ENCODE measurements around the gene GAS6. TPM values are rescaled to one million over a fixed set of nuclear protein-coding genes. Genes with fewer than 3 reads are reported as not detected.

Gene GAS6
- total RNA-seq, 1 experiment from 2014 or later, result 49.4 TPM

DNA sequence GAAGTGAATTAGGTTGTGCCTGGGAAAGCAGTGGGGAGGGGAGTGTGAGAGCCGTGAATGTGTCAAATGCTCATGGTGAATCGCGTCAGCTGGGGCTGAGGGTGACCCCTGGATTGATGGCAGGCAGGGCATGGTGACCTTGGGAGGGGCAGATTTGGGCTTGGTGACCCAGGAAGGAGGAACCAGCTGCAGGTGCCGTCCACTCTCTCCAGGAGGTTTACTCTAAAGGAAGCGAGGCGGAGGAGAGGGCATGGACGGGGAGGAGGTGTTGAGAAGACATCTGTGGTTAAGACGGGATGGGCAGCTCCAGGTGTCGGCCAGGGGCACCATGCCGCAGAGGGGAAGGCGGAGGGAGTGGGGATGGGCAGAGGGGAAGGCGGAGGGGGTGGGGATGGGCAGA is 76.2 kb downstream of the GAS6 start:
- Histone ChIP-seq H3K9me2 (ENCODE audit: insufficient read depth) (no peaks in the 10 kb centered on the region), H3K36me3 (ENCODE audit: control insufficient read depth in 1 of 2, insufficient read depth in 2 of 2, low read length in 2 of 2) (no peaks in the 10 kb centered on the region), H3K27ac (ENCODE audit: low read depth, low read length) (no peak overlapping the region), H3K9ac (ENCODE audit: low read length) (no peak overlapping the region), H4K20me1 (ENCODE audit: insufficient read depth) (no peaks in the 10 kb centered on the region), H3K4me1 (ENCODE audit: control insufficient read depth in 1 of 2, insufficient read depth in 2 of 2, low read length in 2 of 2) (peaks cover 12 to 16% of the 10 kb centered on the region in 2 experiments), H3K4me2 (ENCODE audit: low read length) (no peak overlapping the region), H2AFZ (ENCODE audit: low read depth, low read length, poor library complexity, severe bottlenecking) (no peak overlapping the region), H3K9me3 (ENCODE audit: control insufficient read depth in 1 of 2, insufficient read depth in 1 of 2, low read depth in 1 of 2, low read length in 2 of 2) (no peaks in the 10 kb centered on the region), H3K79me2 (ENCODE audit: insufficient read depth, low read length) (no peaks in the 10 kb centered on the region), H3K4me3 (replicated peaks in 1 of 2; ENCODE audit: low read depth in 1 of 2, low read length in 2 of 2) (no peak overlapping the region), H3K27me3 (ENCODE audit: insufficient read depth, low read length) (no peaks in the 10 kb centered on the region)
- no peak for DNase-seq (ENCODE audit: low read depth, low spot score)
- no peak for TF ChIP-seq RAD21 (IDR thresholded peaks at IDR 0.05; ENCODE audit: low read depth)
- TF ChIP-seq EGR1 (IDR thresholded peaks at IDR 0.05; ENCODE audit: low read depth), result no peak
- TF ChIP-seq TCF7L2 (IDR thresholded peaks at IDR 0.05; ENCODE audit: borderline replicate concordance, extremely low read depth, insufficient read depth, insufficient read length), result no peak
- TF ChIP-seq, protein P1, sequence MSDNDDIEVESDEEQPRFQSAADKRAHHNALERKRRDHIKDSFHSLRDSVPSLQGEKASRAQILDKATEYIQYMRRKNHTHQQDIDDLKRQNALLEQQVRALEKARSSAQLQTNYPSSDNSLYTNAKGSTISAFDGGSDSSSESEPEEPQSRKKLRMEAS (IDR thresholded peaks at IDR 0.05), result no peak
- no peak for TF ChIP-seq JUND (IDR thresholded peaks at IDR 0.05)
- no peak for TF ChIP-seq ELF1 (IDR thresholded peaks at IDR 0.05; ENCODE audit: borderline replicate concordance, low read depth)
- TF ChIP-seq EZH2phosphoT487 (IDR thresholded peaks at IDR 0.05; ENCODE audit: borderline replicate concordance), result no peak
- TF ChIP-seq SP1 (IDR thresholded peaks at IDR 0.05; ENCODE audit: low read depth), result no peak
- TF ChIP-seq ZFX (IDR thresholded peaks at IDR 0.05), result no peak
- no peak for TF ChIP-seq SRF (IDR thresholded peaks at IDR 0.05; ENCODE audit: low read depth)
- TF ChIP-seq, protein P2, sequence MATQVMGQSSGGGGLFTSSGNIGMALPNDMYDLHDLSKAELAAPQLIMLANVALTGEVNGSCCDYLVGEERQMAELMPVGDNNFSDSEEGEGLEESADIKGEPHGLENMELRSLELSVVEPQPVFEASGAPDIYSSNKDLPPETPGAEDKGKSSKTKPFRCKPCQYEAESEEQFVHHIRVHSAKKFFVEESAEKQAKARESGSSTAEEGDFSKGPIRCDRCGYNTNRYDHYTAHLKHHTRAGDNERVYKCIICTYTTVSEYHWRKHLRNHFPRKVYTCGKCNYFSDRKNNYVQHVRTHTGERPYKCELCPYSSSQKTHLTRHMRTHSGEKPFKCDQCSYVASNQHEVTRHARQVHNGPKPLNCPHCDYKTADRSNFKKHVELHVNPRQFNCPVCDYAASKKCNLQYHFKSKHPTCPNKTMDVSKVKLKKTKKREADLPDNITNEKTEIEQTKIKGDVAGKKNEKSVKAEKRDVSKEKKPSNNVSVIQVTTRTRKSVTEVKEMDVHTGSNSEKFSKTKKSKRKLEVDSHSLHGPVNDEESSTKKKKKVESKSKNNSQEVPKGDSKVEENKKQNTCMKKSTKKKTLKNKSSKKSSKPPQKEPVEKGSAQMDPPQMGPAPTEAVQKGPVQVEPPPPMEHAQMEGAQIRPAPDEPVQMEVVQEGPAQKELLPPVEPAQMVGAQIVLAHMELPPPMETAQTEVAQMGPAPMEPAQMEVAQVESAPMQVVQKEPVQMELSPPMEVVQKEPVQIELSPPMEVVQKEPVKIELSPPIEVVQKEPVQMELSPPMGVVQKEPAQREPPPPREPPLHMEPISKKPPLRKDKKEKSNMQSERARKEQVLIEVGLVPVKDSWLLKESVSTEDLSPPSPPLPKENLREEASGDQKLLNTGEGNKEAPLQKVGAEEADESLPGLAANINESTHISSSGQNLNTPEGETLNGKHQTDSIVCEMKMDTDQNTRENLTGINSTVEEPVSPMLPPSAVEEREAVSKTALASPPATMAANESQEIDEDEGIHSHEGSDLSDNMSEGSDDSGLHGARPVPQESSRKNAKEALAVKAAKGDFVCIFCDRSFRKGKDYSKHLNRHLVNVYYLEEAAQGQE (IDR thresholded peaks at IDR 0.05; ENCODE audit: low read depth), result no peak
- TF ChIP-seq, protein P3, sequence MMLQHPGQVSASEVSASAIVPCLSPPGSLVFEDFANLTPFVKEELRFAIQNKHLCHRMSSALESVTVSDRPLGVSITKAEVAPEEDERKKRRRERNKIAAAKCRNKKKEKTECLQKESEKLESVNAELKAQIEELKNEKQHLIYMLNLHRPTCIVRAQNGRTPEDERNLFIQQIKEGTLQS (IDR thresholded peaks at IDR 0.05), result no peak
- no peak for TF ChIP-seq SIN3A (IDR thresholded peaks at IDR 0.05; ENCODE audit: low read depth)
- no peak for TF ChIP-seq CEBPB (IDR thresholded peaks at IDR 0.05; ENCODE audit: low read depth)
- ChIA-PET CTCF (no interaction called here), RAD21 (ENCODE audit: low non-redundant PET in 1 of 2, low total read pairs in 2 of 2, uncharacterized antibody in 2 of 2, unreplicated experiment in 2 of 2) (no interaction called here), POLR2A (no interaction called here)
- BruUV-seq (replicated peaks), result no TSS peak
- intact Hi-C loops (cut with micrococcal nuclease), result no loop called here
- no peak for ATAC-seq

Measured in HCT116 (cell line).